Skeletal muscle tissue (tissue), 4 donors: ENCODE results near the gene THY1. TPM values are rescaled to one million over a fixed set of nuclear protein-coding genes. Genes with fewer than 3 reads are reported as not detected.

Source experiments
- H3K27ac ChIP-seq: one replicate; pipeline ENCODE4 v1.7.0; 2013; ENCODE audit warnings: mild to moderate bottlenecking, low read depth, low read length, inconsistent platforms
- H3K27me3 ChIP-seq, 3 donors: one replicate each; pipeline ENCODE4 v1.7.0; 2013; ENCODE audit warnings: low read length in 3 of 3; ENCODE audit not compliant: control insufficient read depth in 3 of 3, insufficient read depth in 3 of 3
- H3K36me3 ChIP-seq, 3 donors: one replicate each; pipeline ENCODE4 v1.7.0; 2013; ENCODE audit warnings: low read length in 3 of 3; ENCODE audit not compliant: control insufficient read depth in 3 of 3, insufficient read depth in 3 of 3
- H3K4me1 ChIP-seq, 3 donors: one replicate each; pipeline ENCODE4 v1.7.0; 2013; ENCODE audit warnings: low read length in 3 of 3, mild to moderate bottlenecking in 3 of 3; ENCODE audit not compliant: control insufficient read depth in 3 of 3, insufficient read depth in 3 of 3
- H3K4me3 ChIP-seq, 3 donors: one replicate each; pipeline ENCODE4 v1.7.0; 2013; ENCODE audit warnings: low read length in 3 of 3
- H3K9ac ChIP-seq, 3 donors: one replicate each; pipeline ENCODE4 v1.7.0; 2013; ENCODE audit warnings: low read length in 3 of 3, mild to moderate bottlenecking in 3 of 3, moderate library complexity in 2 of 3, low read depth in 1 of 3
- H3K9me3 ChIP-seq, 3 donors: one replicate each; pipeline ENCODE4 v1.7.0; 2013; ENCODE audit warnings: low read length in 3 of 3; ENCODE audit not compliant: control insufficient read depth in 3 of 3
- total RNA-seq: library from RNA; depleted of rRNA; stranded (reverse); fragments of >200 nt; gene quantifications from one replicate; pipeline ENCODE4 v1.2.3, GENCODE V29; 2014
- donor health status: Osteomylitis.

THY1 gene
- total RNA-seq, 1 donor from 2014 or later = 19.8 TPM

- H3K36me3 ChIP-seq = peaks cover 0 to 21% (median 0%) of the 10 kb centered on the region in 3 donors
- peak overlapping the region; percentile 80 to 100 (median 100) for H3K9ac ChIP-seq
- no peaks in the 10 kb centered on the region for H3K27me3 ChIP-seq
- peak overlapping the region; percentile 87 to 92 (median 89) for H3K4me3 ChIP-seq
- H3K9me3 ChIP-seq = no peaks in the 10 kb centered on the region
- H3K4me1 ChIP-seq = peaks cover 82 to 90% (median 86%) of the 10 kb centered on the region in 3 donors
- H3K27ac ChIP-seq = peak overlapping the region; percentile 100
Measured at GRCh38 chr11:119373921-119374631, 48.9 kb downstream of the THY1 start.

GRCh38 chr11:119373059-119373920 is 49.7 kb downstream of the THY1 start:
- H3K27ac ChIP-seq = peak overlapping the region; percentile 100

GRCh38 chr11:119372260-119373058 is 50.5 kb downstream of the THY1 start:
- Histone ChIP-seq H3K9me3 (no peaks in the 10 kb centered on the region), H3K27ac (peak overlapping the region; percentile 100), H3K27me3 (no peaks in the 10 kb centered on the region), H3K36me3 (peaks cover 2 to 26% (median 3%) of the 10 kb centered on the region in 3 donors), H3K9ac (peak overlapping the region; percentile 64 to 100 (median 72)), H3K4me1 (peaks cover 96 to 98% (median 98%) of the 10 kb centered on the region in 3 donors), H3K4me3 (peak overlapping the region; percentile 40 to 92 (median 50))

More at GRCh38 chr11:119373059-119373920, 49.7 kb downstream of the THY1 start:
- Histone ChIP-seq H3K9ac (peak overlapping the region; percentile 64 to 100 (median 72)), H3K4me3 (peak overlapping the region; percentile 40 to 92 (median 50)), H3K27me3 (no peaks in the 10 kb centered on the region), H3K4me1 (peaks cover 90 to 97% (median 91%) of the 10 kb centered on the region in 3 donors), H3K36me3 (peaks cover 0 to 23% (median 0%) of the 10 kb centered on the region in 3 donors), H3K9me3 (no peaks in the 10 kb centered on the region)

- H3K27ac ChIP-seq = peak overlapping the region; percentile 100
- no peaks in the 10 kb centered on the region for H3K9me3 ChIP-seq
- H3K36me3 ChIP-seq = peaks cover 4 to 28% (median 8%) of the 10 kb centered on the region in 3 donors
- H3K27me3 ChIP-seq = no peaks in the 10 kb centered on the region
- H3K4me1 ChIP-seq = peaks cover 97 to 99% (median 99%) of the 10 kb centered on the region in 3 donors
- peak overlapping the region; percentile 40 to 92 (median 51) for H3K4me3 ChIP-seq
- H3K9ac ChIP-seq = peak overlapping the region in 2 of 3 donors; percentile 64 to 100
Measured at GRCh38 chr11:119371778-119372182, 51.2 kb downstream of the THY1 start.

- Histone ChIP-seq H3K4me1 (peaks cover 98 to 100% (median 100%) of the 10 kb centered on the region in 3 donors), H3K36me3 (peaks cover 4 to 27% (median 8%) of the 10 kb centered on the region in 3 donors), H3K9me3 (no peaks in the 10 kb centered on the region), H3K9ac (peak overlapping the region; percentile 64 to 100 (median 69)), H3K4me3 (peak overlapping the region; percentile 40 to 64 (median 51)), H3K27me3 (no peaks in the 10 kb centered on the region), H3K27ac (peak overlapping the region; percentile 100)
Measured at GRCh38 chr11:119371067-119371601, 51.8 kb downstream of the THY1 start.

GRCh38 chr11:119370486-119371046 is 52.4 kb downstream of the THY1 start:
- Histone ChIP-seq H3K27me3 (no peaks in the 10 kb centered on the region), H3K36me3 (peaks cover 4 to 26% (median 8%) of the 10 kb centered on the region in 3 donors), H3K9me3 (no peaks in the 10 kb centered on the region), H3K4me1 (peaks cover 98 to 99% (median 98%) of the 10 kb centered on the region in 3 donors), H3K27ac (peak overlapping the region; percentile 100), H3K4me3 (peak overlapping the region; percentile 51 to 64 (median 59)), H3K9ac (peak overlapping the region; percentile 64 to 100 (median 69))

GRCh38 chr11:119369132-119369925 is 53.6 kb downstream of the THY1 start:
- H3K4me1 ChIP-seq = peaks cover 97 to 99% (median 97%) of the 10 kb centered on the region in 3 donors
- peak overlapping the region; percentile 100 for H3K27ac ChIP-seq
- no peaks in the 10 kb centered on the region for H3K9me3 ChIP-seq
- H3K9ac ChIP-seq = peak overlapping the region; percentile 43 to 86 (median 65)
- H3K36me3 ChIP-seq = peaks cover 4 to 26% (median 8%) of the 10 kb centered on the region in 3 donors
- peaks cover 0 to 6% (median 0%) of the 10 kb centered on the region in 3 donors for H3K27me3 ChIP-seq
- peak overlapping the region; percentile 18 to 68 (median 26) for H3K4me3 ChIP-seq

GRCh38 chr11:119368121-119369034 is 54.6 kb downstream of the THY1 start:
- Histone ChIP-seq H3K27me3 (peaks cover 0 to 6% (median 0%) of the 10 kb centered on the region in 3 donors), H3K9ac (peak overlapping the region; percentile 65 to 86 (median 79)), H3K4me3 (peak overlapping the region; percentile 17 to 68 (median 54)), H3K4me1 (peaks cover 90 to 92% (median 90%) of the 10 kb centered on the region in 3 donors), H3K36me3 (peaks cover 4 to 23% (median 8%) of the 10 kb centered on the region in 3 donors), H3K9me3 (no peaks in the 10 kb centered on the region), H3K27ac (peak overlapping the region; percentile 100)
